WTC11 (cell line): Measurements from ENCODE around the gene ATP2B3. TPM values are rescaled to one million over a fixed set of nuclear protein-coding genes. Genes with fewer than 3 reads are reported as not detected.

Source experiments
- ATAC-seq: fragments of 200-7000 bp; cut with Tn5 transposase; 2 replicates; pipeline ENCODE4 v1.10.0; 2021; ENCODE audit warnings: mild to moderate bottlenecking, moderate library complexity
- CTCF ChIA-PET: fragments of 300-600 bp; sonication (Branson Sonifier 250); formaldehyde crosslinking; loops from one replicate; lab custom pipeline; 2021; ENCODE audit warnings: antibody characterized with exemption; lab: Charles Lee
- POLR2A ChIA-PET: fragments of 350-600 bp; sonication (Branson Sonifier 250); formaldehyde crosslinking; loops from one replicate; lab custom pipeline; 2021; ENCODE audit warnings: antibody characterized with exemption; lab: Charles Lee
- DNase-seq: peaks from one replicate; pipeline ENCODE4 v3.0.0; 2021; ENCODE audit warnings: low spot score
- H3K27ac Mint-ChIP-seq: 2 replicates; pipeline ENCODE4 v1.8.0; 2021; ENCODE audit warnings: mixed read lengths
- H3K27me3 Mint-ChIP-seq: 2 replicates; pipeline ENCODE4 v1.8.0; 2021; ENCODE audit warnings: low read depth, mild to moderate bottlenecking, moderate library complexity, mixed read lengths
- H3K36me3 Mint-ChIP-seq: 2 replicates; pipeline ENCODE4 v1.8.0; 2021; ENCODE audit warnings: mixed read lengths
- H3K4me1 Mint-ChIP-seq: 2 replicates; pipeline ENCODE4 v1.8.0; 2022; ENCODE audit warnings: mixed read lengths
- H3K4me3 Mint-ChIP-seq: 2 replicates; pipeline ENCODE4 v1.8.0; 2021; ENCODE audit warnings: mild to moderate bottlenecking, moderate library complexity, mixed read lengths
- H3K9me3 Mint-ChIP-seq: 2 replicates; pipeline ENCODE4 v1.8.0; 2021; ENCODE audit warnings: mixed read lengths
- ATF2 ChIP-seq: sonication (generic); formaldehyde crosslinking; IDR thresholded peaks from 2 replicates; pipeline ENCODE4 v1.8.1; 2022; ENCODE audit warnings: low read depth, missing genetic modification reagents, borderline replicate concordance
- CREB1 ChIP-seq: sonication (generic); formaldehyde crosslinking; IDR thresholded peaks from 2 replicates; pipeline ENCODE4 v1.8.0; 2023; ENCODE audit warnings: mild to moderate bottlenecking, missing genetic modification reagents
- ELF4 ChIP-seq: sonication (generic); formaldehyde crosslinking; IDR thresholded peaks from 2 replicates; pipeline ENCODE4 v1.8.1; 2022; ENCODE audit warnings: low read depth, mild to moderate bottlenecking, moderate library complexity, missing genetic modification reagents
- EMX1 ChIP-seq: fragments of 250-450 bp; sonication (Bioruptor Pico); IDR thresholded peaks from 2 replicates; pipeline ENCODE4 v1.8.0; 2021; ENCODE audit warnings: mild to moderate bottlenecking
- ETV6 ChIP-seq: sonication (generic); formaldehyde crosslinking; IDR thresholded peaks from 2 replicates; pipeline ENCODE4 v1.8.1; 2022; ENCODE audit warnings: mild to moderate bottlenecking, missing genetic modification reagents
- FOXP4 ChIP-seq: sonication (generic); formaldehyde crosslinking; IDR thresholded peaks from 2 replicates; pipeline ENCODE4 v1.8.0; 2022; ENCODE audit warnings: mild to moderate bottlenecking, missing genetic modification reagents
- JAZF1 ChIP-seq: fragments of 250-450 bp; sonication (Bioruptor Pico); IDR thresholded peaks from 2 replicates; pipeline ENCODE4 v1.9.0; 2021; ENCODE audit warnings: moderate library complexity, mild to moderate bottlenecking, inconsistent platforms
- MAX ChIP-seq: sonication (generic); formaldehyde crosslinking; IDR thresholded peaks from 2 replicates; pipeline ENCODE4 v1.8.0; 2022; ENCODE audit warnings: mild to moderate bottlenecking, missing genetic modification reagents
- PRRX2 ChIP-seq: fragments of 250-450 bp; sonication (Bioruptor Pico); IDR thresholded peaks from 2 replicates; pipeline ENCODE4 v1.8.0; 2021; ENCODE audit warnings: mild to moderate bottlenecking
- RELA ChIP-seq: sonication (generic); formaldehyde crosslinking; IDR thresholded peaks from 2 replicates; pipeline ENCODE4 v1.8.1; 2022; ENCODE audit warnings: missing genetic modification reagents, mild to moderate bottlenecking, borderline replicate concordance
- SOX15 ChIP-seq: fragments of 250-450 bp; sonication (Bioruptor Pico); IDR thresholded peaks from 2 replicates; pipeline ENCODE4 v1.9.0; 2021; ENCODE audit warnings: mild to moderate bottlenecking
- USF2 ChIP-seq: sonication (generic); formaldehyde crosslinking; IDR thresholded peaks from 2 replicates; pipeline ENCODE4 v1.8.1; 2023; ENCODE audit warnings: mild to moderate bottlenecking, missing genetic modification reagents, moderate library complexity
- ZNF121 ChIP-seq: sonication (generic); formaldehyde crosslinking; IDR thresholded peaks from 2 replicates; pipeline ENCODE4 v1.8.0; 2023; ENCODE audit warnings: missing genetic modification reagents
- ZNF532 ChIP-seq: fragments of 250-450 bp; sonication (Bioruptor Pico); IDR thresholded peaks from 2 replicates; pipeline ENCODE4 v1.9.0; 2021; ENCODE audit warnings: mild to moderate bottlenecking, borderline replicate concordance
- ZSCAN18 ChIP-seq: fragments of 250-450 bp; sonication (Bioruptor Pico); IDR thresholded peaks from 2 replicates; pipeline ENCODE4 v2.1.2; 2022; ENCODE audit warnings: mild to moderate bottlenecking, moderate library complexity
- total RNA-seq: library from RNA; stranded (reverse); gene quantifications from 3 replicates; pipeline ENCODE4 v1.2.3, GENCODE V29; 2021

ATP2B3 gene
- total RNA-seq, 1 experiment from 2014 or later, result 0.28 TPM

GRCh38 chrX:153525451-153525850 is 8.0 kb downstream of the ATP2B3 start:
- no peak overlapping the region for H3K27ac Mint-ChIP-seq
- CTCF ChIA-PET, result interaction anchor here (0.9 kb wide), 1 partner anchor 9 kb away, joined by 3 read pairs; no protein-coding TSS in a partner anchor

More at GRCh38 chrX:153525451-153525850, 8.0 kb downstream of the ATP2B3 start:
- no peak overlapping the region for H3K4me3 Mint-ChIP-seq
- TF ChIP-seq EMX1 (no peak), RELA (CRISPR knock-in tag) (no peak), ELF4 (CRISPR knock-in tag) (no peak), PRRX2 (CRISPR knock-in tag) (no peak), MAX (CRISPR knock-in tag) (no peak), ZNF532 (no peak), JAZF1 (no peak), SOX15 (CRISPR knock-in tag) (no peak), ZNF121 (CRISPR knock-in tag) (no peak), ATF2 (CRISPR knock-in tag) (no peak), ZSCAN18 (no peak), FOXP4 (CRISPR knock-in tag) (no peak), ETV6 (CRISPR knock-in tag) (no peak), CREB1 (CRISPR knock-in tag) (no peak), USF2 (no peak)
- H3K9me3 Mint-ChIP-seq, result no peaks in the 10 kb centered on the region
- H3K27me3 Mint-ChIP-seq, result peaks cover under 1% of the 10 kb centered on the region; the same call in 1 of the 2 replicates
- no peaks in the 10 kb centered on the region for H3K36me3 Mint-ChIP-seq
- POLR2A ChIA-PET, result no interaction called here
- ATAC-seq (no peak), DNase-seq (no peak)
- no peaks in the 10 kb centered on the region for H3K4me1 Mint-ChIP-seq
